ENCODE results near the gene ARMH3. TPM values are rescaled to one million over a fixed set of nuclear protein-coding genes. Genes with fewer than 3 reads are reported as not detected.

ARMH3 gene
- total and polyA plus RNA-seq, 4 donors = 14.7 to 23.7 (median 20.6) TPM

- Histone ChIP-seq H3K27me3 (ENCODE audit: control insufficient read depth in 3 of 3, insufficient read depth in 3 of 3, low read length in 2 of 3) (no peaks in the 10 kb centered on the region), H3K36me3 (ENCODE audit: control insufficient read depth in 4 of 4, insufficient read depth in 4 of 4, low read length in 4 of 4) (peaks cover 0 to 10% (median 0%) of the 10 kb centered on the region in 4 donors), H3K27ac (ENCODE audit: low read depth in 1 of 2, low read length in 1 of 2) (no peak overlapping the region), H3K9me3 (ENCODE audit: control insufficient read depth in 4 of 4, insufficient read depth in 3 of 4, low read length in 3 of 4) (no peaks in the 10 kb centered on the region), H3K4me1 (ENCODE audit: control insufficient read depth in 5 of 5, insufficient read depth in 5 of 5, low read length in 5 of 5) (peaks cover 0 to 13% (median 0%) of the 10 kb centered on the region in 5 donors), H3K9ac (ENCODE audit: insufficient read depth in 1 of 2, low read length in 2 of 2) (no peak overlapping the region), H3K4me3 (peak overlapping the region; percentile 23)
- TF ChIP-seq CTCF (IDR thresholded peaks at IDR 0.05; ENCODE audit: control extremely low read depth, extremely low read depth) = no peak
- ATAC-seq (ENCODE audit: insufficient read depth, low FRiP score) (no peak), DNase-seq (no peak)
- 91 to 96% methylated on average over 13 of the region's 13 CpGs for WGBS, 2 donors
These were observed 176.3 kb downstream of the ARMH3 start for GRCh38 chr10:101879456-101880231.

DNA sequence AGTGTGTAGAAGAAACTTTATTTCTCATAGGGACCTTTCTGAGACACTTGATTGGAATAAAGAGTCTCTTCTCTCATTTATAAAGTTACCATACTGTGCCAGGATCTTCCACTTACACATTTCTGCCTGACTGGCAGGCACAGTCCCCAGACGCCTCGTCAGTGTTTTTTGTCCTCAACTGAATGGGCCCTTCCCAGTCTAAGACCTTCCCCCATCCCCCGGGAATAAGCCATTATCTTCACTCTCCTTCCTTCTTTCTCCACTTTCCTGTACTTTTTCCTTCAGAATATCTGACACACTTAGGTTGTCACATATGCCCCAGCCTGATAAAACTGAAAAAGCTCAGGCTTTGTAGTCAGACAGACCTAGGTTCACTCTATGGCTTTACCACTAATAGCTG lies 177.1 kb downstream of the ARMH3 start:
- TF ChIP-seq CTCF (IDR thresholded peaks at IDR 0.05; ENCODE audit: control extremely low read depth, extremely low read depth) = no peak
- H3K4me1 ChIP-seq (ENCODE audit: control insufficient read depth in 5 of 5, insufficient read depth in 5 of 5, low read length in 5 of 5) = peaks cover 0 to 8% (median 0%) of the 10 kb centered on the region in 5 donors
- H3K27ac ChIP-seq (ENCODE audit: low read depth in 1 of 2, low read length in 1 of 2) = no peak overlapping the region
- H3K36me3 ChIP-seq (ENCODE audit: control insufficient read depth in 4 of 4, insufficient read depth in 4 of 4, low read length in 4 of 4) = peaks cover 0 to 10% (median 0%) of the 10 kb centered on the region in 4 donors
- DNase-seq (no peak), ATAC-seq (ENCODE audit: insufficient read depth, low FRiP score) (no peak)
- no peaks in the 10 kb centered on the region for H3K27me3 ChIP-seq (ENCODE audit: control insufficient read depth in 3 of 3, insufficient read depth in 3 of 3, low read length in 2 of 3)
- H3K9me3 ChIP-seq (ENCODE audit: control insufficient read depth in 4 of 4, insufficient read depth in 3 of 4, low read length in 3 of 4) = no peaks in the 10 kb centered on the region
- H3K9ac ChIP-seq (ENCODE audit: insufficient read depth in 1 of 2, low read length in 2 of 2) = no peak overlapping the region
- H3K4me3 ChIP-seq = no peak overlapping the region
- WGBS, 2 donors = 90 to 96% methylated on average over 3 of the region's 3 CpGs

DNA sequence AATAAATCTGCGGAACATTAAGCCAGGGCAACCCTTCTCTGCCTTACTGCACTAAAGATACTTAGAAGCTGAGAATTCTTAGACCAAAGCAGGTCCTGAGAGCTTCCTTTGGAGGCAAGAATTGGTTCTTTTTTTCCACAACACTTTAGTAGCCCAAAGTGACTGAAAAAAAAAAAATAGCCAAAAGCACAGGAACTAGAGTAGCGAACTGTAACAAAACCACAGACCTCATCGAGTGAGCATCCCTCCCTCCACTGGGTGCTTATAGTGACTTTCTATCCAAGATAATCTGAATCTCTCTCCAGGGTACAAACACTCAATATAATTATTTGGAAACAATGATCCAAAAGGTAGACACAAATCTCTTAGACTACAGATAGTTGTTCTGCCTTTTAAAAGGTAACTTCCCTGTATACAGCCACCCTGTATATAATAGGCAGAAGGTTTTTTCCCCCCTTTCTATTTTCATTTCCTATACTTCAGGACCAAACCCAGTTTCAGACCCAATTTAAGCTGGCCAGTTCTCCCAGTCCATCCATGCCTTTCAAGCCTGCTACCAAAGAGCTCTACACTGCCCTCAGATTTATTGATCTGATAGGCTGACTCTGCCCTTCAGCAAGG lies 180.8 kb downstream of the ARMH3 start:
- Histone ChIP-seq H3K36me3 (ENCODE audit: control insufficient read depth in 4 of 4, insufficient read depth in 4 of 4, low read length in 4 of 4) (peaks cover 0 to 6% (median 0%) of the 10 kb centered on the region in 4 donors), H3K9ac (ENCODE audit: insufficient read depth in 1 of 2, low read length in 2 of 2) (no peak overlapping the region), H3K4me1 (ENCODE audit: control insufficient read depth in 5 of 5, insufficient read depth in 5 of 5, low read length in 5 of 5) (peaks cover 0 to 2% (median 0%) of the 10 kb centered on the region in 5 donors), H3K27ac (ENCODE audit: low read depth in 1 of 2, low read length in 1 of 2) (no peak overlapping the region), H3K4me3 (no peak overlapping the region), H3K27me3 (ENCODE audit: control insufficient read depth in 3 of 3, insufficient read depth in 3 of 3, low read length in 2 of 3) (no peaks in the 10 kb centered on the region), H3K9me3 (ENCODE audit: control insufficient read depth in 4 of 4, insufficient read depth in 3 of 4, low read length in 3 of 4) (no peaks in the 10 kb centered on the region)
- no peak for DNase-seq
- no peak for ATAC-seq (ENCODE audit: insufficient read depth, low FRiP score)
- WGBS, 2 donors = 60 to 73% methylated on average over 3 of the region's 3 CpGs
- TF ChIP-seq CTCF (IDR thresholded peaks at IDR 0.05; ENCODE audit: control extremely low read depth, extremely low read depth) = no peak

All from lung (tissue), 12 donors.